ENCODE data around the gene LPAR5. TPM values are rescaled to one million over a fixed set of nuclear protein-coding genes. Genes with fewer than 3 reads are reported as not detected.

The LPAR5 gene
- total and polyA plus RNA-seq, 2 donors (not counting 1 experiment from before 2014, with no cell fraction given): 0.02 TPM; not detected in 1

GRCh38 chr12:6653987-6654386 lies 18.2 kb upstream of the LPAR5 start:
- DNase-seq (ENCODE audit: low read depth in 2 of 2): no peak
- Histone ChIP-seq H3K9ac (ENCODE audit: insufficient read depth, low read length) (no peak overlapping the region), H3K27me3 (ENCODE audit: control insufficient read depth, insufficient read depth, low read length) (no peaks in the 10 kb centered on the region), H3K4me2 (ENCODE audit: extremely low read depth, insufficient read depth, low read length) (no peak overlapping the region), H2AFZ (ENCODE audit: low read length) (no peak overlapping the region), H3K36me3 (ENCODE audit: control insufficient read depth, insufficient read depth, low read length) (peaks cover 7% of the 10 kb centered on the region), H3K9me3 (ENCODE audit: control insufficient read depth, insufficient read depth, low read depth, low read length) (no peaks in the 10 kb centered on the region), H3K27ac (ENCODE audit: insufficient read depth, low read length) (no peak overlapping the region), H3K4me1 (ENCODE audit: control insufficient read depth, extremely low read depth, insufficient read depth, low read length) (no peaks in the 10 kb centered on the region), H4K20me1 (ENCODE audit: control insufficient read depth, extremely low read depth, insufficient read depth, low read length) (no peaks in the 10 kb centered on the region), H3K79me2 (ENCODE audit: control insufficient read depth, insufficient read depth, low read length) (no peaks in the 10 kb centered on the region), H3K4me3 (replicated peaks in 1 of 4; ENCODE audit: control extremely low read depth in 1 of 4, insufficient read depth in 1 of 4, low read depth in 3 of 4, low read length in 4 of 4) (no peak overlapping the region)
- TF ChIP-seq EZH2 (IDR thresholded peaks at IDR 0.05; ENCODE audit: low read length, missing control alignments) (no peak), CTCF (conservative IDR thresholded peaks at IDR 0.05 in 1 of 2, IDR thresholded peaks at IDR 0.05 in 1 of 2; ENCODE audit: low read depth in 1 of 2, low read length in 2 of 2) (no peak)

GRCh38 chr12:6653342-6653741 lies 17.6 kb upstream of the LPAR5 start:
- no peak for DNase-seq (ENCODE audit: low read depth in 2 of 2)
- H3K4me3 ChIP-seq (replicated peaks in 1 of 4; ENCODE audit: control extremely low read depth in 1 of 4, insufficient read depth in 1 of 4, low read depth in 3 of 4, low read length in 4 of 4): no peak overlapping the region
- no peak overlapping the region for H3K4me2 ChIP-seq (ENCODE audit: extremely low read depth, insufficient read depth, low read length)
- no peaks in the 10 kb centered on the region for H3K79me2 ChIP-seq (ENCODE audit: control insufficient read depth, insufficient read depth, low read length)
- H3K9me3 ChIP-seq (ENCODE audit: control insufficient read depth, insufficient read depth, low read depth, low read length): no peaks in the 10 kb centered on the region
- no peaks in the 10 kb centered on the region for H3K27me3 ChIP-seq (ENCODE audit: control insufficient read depth, insufficient read depth, low read length)
- TF ChIP-seq EZH2 (IDR thresholded peaks at IDR 0.05; ENCODE audit: low read length, missing control alignments) (no peak), CTCF (conservative IDR thresholded peaks at IDR 0.05 in 1 of 2, IDR thresholded peaks at IDR 0.05 in 1 of 2; ENCODE audit: low read depth in 1 of 2, low read length in 2 of 2) (no peak)
- H3K9ac ChIP-seq (ENCODE audit: insufficient read depth, low read length): no peak overlapping the region
- H3K4me1 ChIP-seq (ENCODE audit: control insufficient read depth, extremely low read depth, insufficient read depth, low read length): no peaks in the 10 kb centered on the region
- H4K20me1 ChIP-seq (ENCODE audit: control insufficient read depth, extremely low read depth, insufficient read depth, low read length): no peaks in the 10 kb centered on the region
- peaks cover 7% of the 10 kb centered on the region for H3K36me3 ChIP-seq (ENCODE audit: control insufficient read depth, insufficient read depth, low read length)
- H2AFZ ChIP-seq (ENCODE audit: low read length): no peak overlapping the region
- H3K27ac ChIP-seq (ENCODE audit: insufficient read depth, low read length): no peak overlapping the region

GRCh38 chr12:6652391-6652790 lies 16.6 kb upstream of the LPAR5 start:
- Histone ChIP-seq H3K27ac (ENCODE audit: insufficient read depth, low read length) (no peak overlapping the region), H3K9ac (ENCODE audit: insufficient read depth, low read length) (no peak overlapping the region), H3K36me3 (ENCODE audit: control insufficient read depth, insufficient read depth, low read length) (peaks cover 9% of the 10 kb centered on the region), H4K20me1 (ENCODE audit: control insufficient read depth, extremely low read depth, insufficient read depth, low read length) (no peaks in the 10 kb centered on the region), H3K4me1 (ENCODE audit: control insufficient read depth, extremely low read depth, insufficient read depth, low read length) (no peaks in the 10 kb centered on the region), H2AFZ (ENCODE audit: low read length) (no peak overlapping the region), H3K4me2 (ENCODE audit: extremely low read depth, insufficient read depth, low read length) (no peak overlapping the region), H3K9me3 (ENCODE audit: control insufficient read depth, insufficient read depth, low read depth, low read length) (no peaks in the 10 kb centered on the region), H3K27me3 (ENCODE audit: control insufficient read depth, insufficient read depth, low read length) (no peaks in the 10 kb centered on the region), H3K4me3 (replicated peaks in 1 of 4; ENCODE audit: control extremely low read depth in 1 of 4, insufficient read depth in 1 of 4, low read depth in 3 of 4, low read length in 4 of 4) (no peak overlapping the region), H3K79me2 (ENCODE audit: control insufficient read depth, insufficient read depth, low read length) (no peaks in the 10 kb centered on the region)
- no peak for DNase-seq (ENCODE audit: low read depth in 2 of 2)
- TF ChIP-seq CTCF (conservative IDR thresholded peaks at IDR 0.05 in 1 of 2, IDR thresholded peaks at IDR 0.05 in 1 of 2; ENCODE audit: low read depth in 1 of 2, low read length in 2 of 2): no peak
- TF ChIP-seq EZH2 (IDR thresholded peaks at IDR 0.05; ENCODE audit: low read length, missing control alignments): no peak
